ENCODE results near the gene TARS3. TPM values are rescaled to one million over a fixed set of nuclear protein-coding genes. Genes with fewer than 3 reads are reported as not detected.

TARS3 gene
- total and polyA plus RNA-seq, 10 donors = 5.0 to 31.0 (median 16.7) TPM

DNA sequence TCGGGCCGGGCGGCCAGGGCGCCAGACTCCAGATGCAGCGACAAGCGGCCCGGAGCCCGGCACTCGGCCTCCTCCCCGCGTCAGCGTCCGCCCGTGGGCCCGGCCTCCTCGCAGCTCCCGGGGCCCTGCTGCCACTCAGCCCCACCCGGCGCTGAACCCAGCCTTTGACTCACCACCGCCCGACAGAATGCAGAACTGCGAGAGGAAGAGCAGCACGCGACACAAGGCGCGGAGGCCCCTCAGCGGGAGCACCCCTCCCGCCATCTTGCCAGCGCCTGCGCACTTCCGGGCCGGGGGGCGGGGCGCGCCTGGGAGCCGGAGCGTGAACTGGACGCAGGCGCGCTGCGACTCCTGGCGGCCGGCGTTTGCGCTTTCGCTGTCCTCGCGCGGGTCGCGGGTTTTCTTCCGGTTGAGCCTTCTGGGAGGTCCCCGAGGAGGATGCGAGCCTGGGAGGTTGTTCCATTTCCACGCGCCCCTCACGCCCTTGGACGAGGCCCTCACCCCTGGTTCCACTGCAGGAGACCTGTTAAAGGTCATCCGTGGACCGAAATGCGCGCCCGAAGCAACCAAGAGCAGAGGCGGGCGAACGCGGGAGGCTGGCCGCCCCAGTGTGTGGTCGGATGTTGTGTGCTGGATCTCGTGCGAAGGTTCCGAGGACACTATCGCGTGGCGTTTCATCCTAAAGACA lies 72.0 kb downstream of the TARS3 start, which contains the start of gene TM2D3:
Gene TM2D3 (minus strand): TSS at position 284 of the 688 bp plus-strand sequence. CDS start 20 bp downstream, at position 264.
- intact Hi-C loops (cut with DNase I; ENCODE audit: low total_unique reads) = no loop called here
- Histone ChIP-seq H3K27ac (peak within 1 kb of the TSS; percentile 98 to 100 (median 99)), H3K4me3 (peak within 1 kb of the TSS; percentile 50 to 98 (median 80)), H3K27me3 (replicated peaks in 1 of 7) (no peaks in the 10 kb centered on the region), H3K36me3 (peaks cover 0 to 46% (median 21%) of the 10 kb centered on the region in 6 donors), H3K9me3 (no peaks in the 10 kb centered on the region), H3K4me1 (peaks cover 22 to 68% (median 48%) of the 10 kb centered on the region in 6 donors)
- TF ChIP-seq, protein P1, sequence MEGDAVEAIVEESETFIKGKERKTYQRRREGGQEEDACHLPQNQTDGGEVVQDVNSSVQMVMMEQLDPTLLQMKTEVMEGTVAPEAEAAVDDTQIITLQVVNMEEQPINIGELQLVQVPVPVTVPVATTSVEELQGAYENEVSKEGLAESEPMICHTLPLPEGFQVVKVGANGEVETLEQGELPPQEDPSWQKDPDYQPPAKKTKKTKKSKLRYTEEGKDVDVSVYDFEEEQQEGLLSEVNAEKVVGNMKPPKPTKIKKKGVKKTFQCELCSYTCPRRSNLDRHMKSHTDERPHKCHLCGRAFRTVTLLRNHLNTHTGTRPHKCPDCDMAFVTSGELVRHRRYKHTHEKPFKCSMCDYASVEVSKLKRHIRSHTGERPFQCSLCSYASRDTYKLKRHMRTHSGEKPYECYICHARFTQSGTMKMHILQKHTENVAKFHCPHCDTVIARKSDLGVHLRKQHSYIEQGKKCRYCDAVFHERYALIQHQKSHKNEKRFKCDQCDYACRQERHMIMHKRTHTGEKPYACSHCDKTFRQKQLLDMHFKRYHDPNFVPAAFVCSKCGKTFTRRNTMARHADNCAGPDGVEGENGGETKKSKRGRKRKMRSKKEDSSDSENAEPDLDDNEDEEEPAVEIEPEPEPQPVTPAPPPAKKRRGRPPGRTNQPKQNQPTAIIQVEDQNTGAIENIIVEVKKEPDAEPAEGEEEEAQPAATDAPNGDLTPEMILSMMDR (IDR thresholded peaks at IDR 0.05 in 8 of 11, conservative IDR thresholded peaks at IDR 0.05 in 3 of 11) = peak; percentile 91 to 97 (median 95)
- peak; percentile 98 to 99 (median 98) for TF ChIP-seq POLR2AphosphoS5 (IDR thresholded peaks at IDR 0.05)
- peak; percentile 80 to 95 (median 85) for TF ChIP-seq POLR2A (IDR thresholded peaks at IDR 0.05)
- WGBS, 5 donors = 0 to 1% (median 1%) methylated on average over 53 to 75 of the region's 75 CpGs
- DNase-seq = peak; percentile 99

DNA sequence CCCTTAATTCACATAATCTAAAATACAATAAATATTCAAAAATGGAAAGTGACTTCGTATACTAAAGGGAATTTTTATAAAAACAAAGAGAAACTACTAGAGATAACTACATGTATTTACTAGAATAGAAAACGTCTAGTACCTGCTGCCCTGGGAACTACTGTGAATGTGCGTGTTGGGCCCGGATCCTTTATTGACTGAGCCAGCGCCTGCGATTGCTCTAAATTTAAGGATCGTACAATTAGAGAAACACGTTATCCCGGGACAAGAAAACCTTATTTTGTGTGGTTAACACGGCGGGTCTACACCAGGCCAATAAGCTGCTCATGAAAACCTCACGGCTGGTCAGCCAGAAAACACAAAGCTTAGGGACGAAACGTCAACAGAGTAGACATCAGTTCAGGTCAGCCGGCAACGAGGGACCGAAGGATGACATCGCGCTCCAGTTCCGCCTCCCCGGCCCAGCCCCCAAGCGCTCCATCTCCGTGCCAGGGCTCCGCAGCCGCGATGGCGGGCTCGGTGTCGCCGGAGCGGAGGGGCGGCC lies 72.6 kb downstream of the TARS3 start:
- no peaks in the 10 kb centered on the region for H3K27me3 ChIP-seq (replicated peaks in 1 of 7)
- no peaks in the 10 kb centered on the region for H3K9me3 ChIP-seq
- 0 to 1% (median 1%) methylated on average over 16 to 32 of the region's 32 CpGs for WGBS, 5 donors
- H3K27ac ChIP-seq = peak overlapping the region; percentile 98 to 100 (median 99)
- peaks cover 0 to 46% (median 26%) of the 10 kb centered on the region in 6 donors for H3K36me3 ChIP-seq
- no peak for TF ChIP-seq POLR2AphosphoS5 (IDR thresholded peaks at IDR 0.05)
- TF ChIP-seq, protein P1 (IDR thresholded peaks at IDR 0.05 in 8 of 11, conservative IDR thresholded peaks at IDR 0.05 in 3 of 11) = no peak
- TF ChIP-seq POLR2A (IDR thresholded peaks at IDR 0.05) = no peak
- intact Hi-C loops (cut with DNase I; ENCODE audit: low total_unique reads) = no loop called here
- H3K4me1 ChIP-seq = peaks cover 22 to 74% (median 52%) of the 10 kb centered on the region in 6 donors
- H3K4me3 ChIP-seq = peak overlapping the region; percentile 50 to 98 (median 80)
- DNase-seq = no peak

DNA sequence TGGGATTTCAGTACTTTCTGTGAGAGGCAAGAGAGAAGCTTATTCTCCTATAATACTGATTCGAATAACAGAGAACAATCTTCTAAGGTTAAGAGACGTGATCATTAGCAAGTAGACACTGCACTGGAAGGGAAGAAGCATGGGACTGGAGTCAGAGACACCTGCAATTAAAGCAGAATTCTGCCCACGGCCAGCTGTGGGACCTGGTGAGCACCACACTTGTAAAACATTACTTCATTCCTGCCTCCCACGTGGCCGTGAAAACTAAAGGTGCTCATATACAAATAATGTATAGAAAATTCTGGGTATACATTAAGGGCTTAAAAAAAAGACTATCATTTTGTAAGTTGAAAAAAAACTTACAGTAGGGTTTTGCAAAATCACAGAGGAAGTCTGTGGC lies 74.1 kb downstream of the TARS3 start:
- no peaks in the 10 kb centered on the region for H3K9me3 ChIP-seq
- DNase-seq = no peak
- intact Hi-C loops (cut with DNase I; ENCODE audit: low total_unique reads) = no loop called here
- 68 to 86% (median 76%) methylated on average over 5 of the region's 5 CpGs for WGBS, 5 donors
- H3K4me3 ChIP-seq = no peak overlapping the region
- peak overlapping the region in 5 of 8 donors; percentile 35 to 100 (median 99) for H3K27ac ChIP-seq
- H3K4me1 ChIP-seq = peaks cover 22 to 87% (median 58%) of the 10 kb centered on the region in 6 donors
- TF ChIP-seq, protein P1 (IDR thresholded peaks at IDR 0.05 in 8 of 11, conservative IDR thresholded peaks at IDR 0.05 in 3 of 11) = no peak
- TF ChIP-seq POLR2AphosphoS5 (IDR thresholded peaks at IDR 0.05) (no peak), POLR2A (IDR thresholded peaks at IDR 0.05) (no peak)
- peaks cover 0 to 51% (median 41%) of the 10 kb centered on the region in 6 donors for H3K36me3 ChIP-seq
- H3K27me3 ChIP-seq (replicated peaks in 1 of 7) = no peaks in the 10 kb centered on the region

DNA sequence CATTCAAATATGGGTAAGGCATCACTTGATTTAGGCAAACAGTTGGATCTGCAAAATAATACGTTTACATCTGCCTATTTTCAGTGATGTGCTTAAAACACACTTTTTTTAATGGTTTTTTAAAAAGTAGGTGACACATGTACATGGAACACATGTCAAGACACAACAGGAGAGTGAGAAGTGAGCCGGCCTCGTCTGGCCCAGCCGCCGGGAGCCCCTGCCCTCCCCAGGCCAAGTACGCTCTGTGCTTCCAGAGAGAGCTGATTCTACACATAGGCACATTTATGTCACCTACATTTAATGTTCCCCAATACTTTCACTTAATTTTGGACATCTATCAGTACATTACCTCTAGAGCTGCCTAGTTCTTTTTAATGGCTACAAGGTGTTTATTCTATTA lies 75.9 kb downstream of the TARS3 start:
- no peak overlapping the region for H3K4me3 ChIP-seq
- WGBS, 5 donors = 93 to 99% (median 94%) methylated on average over 6 of the region's 6 CpGs
- no peak overlapping the region for H3K27ac ChIP-seq
- no peaks in the 10 kb centered on the region for H3K27me3 ChIP-seq (replicated peaks in 1 of 7)
- peaks cover 4 to 69% (median 58%) of the 10 kb centered on the region in 6 donors for H3K36me3 ChIP-seq
- TF ChIP-seq POLR2AphosphoS5 (IDR thresholded peaks at IDR 0.05) (no peak), POLR2A (IDR thresholded peaks at IDR 0.05) (no peak)
- TF ChIP-seq, protein P1 (IDR thresholded peaks at IDR 0.05 in 8 of 11, conservative IDR thresholded peaks at IDR 0.05 in 3 of 11) = no peak
- intact Hi-C loops (cut with DNase I; ENCODE audit: low total_unique reads) = no loop called here
- DNase-seq = no peak
- peaks cover 22 to 72% (median 51%) of the 10 kb centered on the region in 6 donors for H3K4me1 ChIP-seq
- no peaks in the 10 kb centered on the region for H3K9me3 ChIP-seq
